ENCODE data around the gene ELF5.

- no peak for TF ChIP-seq EZH2 (IDR thresholded peaks at IDR 0.05; ENCODE audit: insufficient read depth, poor library complexity, severe bottlenecking)
- no peak for TF ChIP-seq EZH2phosphoT487 (IDR thresholded peaks at IDR 0.05; ENCODE audit: insufficient read depth, low read depth)
Observed at GRCh38 chr11:34468209-34468841, 45.3 kb downstream of the ELF5 start.
